HEK293T (cell line): ENCODE measurements around the gene IPO9.
"Not testable (repeated sequence)": the region's sequence is repeated elsewhere in the genome, so short reads cannot be mapped to it uniquely, and the experiment has no call there.

ENCODE experiments used
- CTCF ChIA-PET: fragments of 350-600 bp; formaldehyde crosslinking; extraction: SDS; loops from one replicate; lab custom pipeline; 2021; ENCODE audit warnings: antibody characterized with exemption, inconsistent platforms; lab: Yijun Ruan, JAX
- POLR2A ChIA-PET: fragments of 350-600 bp; formaldehyde crosslinking; extraction: SDS; loops from one replicate; lab custom pipeline; 2020; ENCODE audit warnings: antibody characterized with exemption, inconsistent platforms; lab: Yijun Ruan, JAX
- DNase-seq: peaks from one replicate; pipeline ENCODE4 v3.0.0; 2012; ENCODE audit warnings: mixed read lengths; ENCODE audit errors: extremely low spot score
- ARNT ChIP-seq: fragments of 450-650 bp; IDR thresholded peaks from 2 replicates; pipeline ENCODE4 v1.6.1; 2017; ENCODE audit warnings: mild to moderate bottlenecking
- BHLHE40 ChIP-seq: fragments of 450-650 bp; IDR thresholded peaks from 2 replicates; pipeline ENCODE4 v1.6.1; 2016; ENCODE audit warnings: mild to moderate bottlenecking, moderate library complexity, borderline replicate concordance
- CTBP1 ChIP-seq: fragments of 450-650 bp; IDR thresholded peaks from 2 replicates; pipeline ENCODE4 v1.6.1; 2016; ENCODE audit warnings: borderline replicate concordance
- ELF4 ChIP-seq: fragments of 450-650 bp; IDR thresholded peaks from 2 replicates; pipeline ENCODE4 v1.6.1; 2017; ENCODE audit warnings: antibody characterized with exemption
- FOXA1 ChIP-seq: fragments of 450-650 bp; IDR thresholded peaks from 2 replicates; pipeline ENCODE4 v1.6.1; 2016; ENCODE audit warnings: mild to moderate bottlenecking
- FOXK2 ChIP-seq: fragments of 450-650 bp; IDR thresholded peaks from 2 replicates; pipeline ENCODE4 v1.6.1; 2016; ENCODE audit warnings: mild to moderate bottlenecking
- FOXM1 ChIP-seq: fragments of 450-650 bp; IDR thresholded peaks from 2 replicates; pipeline ENCODE4 v1.6.1; 2017; ENCODE audit warnings: mild to moderate bottlenecking, borderline replicate concordance
- HDGF ChIP-seq: fragments of 450-650 bp; IDR thresholded peaks from 2 replicates; pipeline ENCODE4 v1.6.1; 2017; ENCODE audit warnings: antibody characterized with exemption, borderline replicate concordance
- L3MBTL2 ChIP-seq: fragments of 450-650 bp; conservative IDR thresholded peaks from 2 replicates; pipeline ENCODE4 v1.6.1; 2016; ENCODE audit warnings: mild to moderate bottlenecking
- LEF1 ChIP-seq: fragments of 450-650 bp; IDR thresholded peaks from 2 replicates; pipeline ENCODE4 v1.6.1; 2017; ENCODE audit warnings: mild to moderate bottlenecking, borderline replicate concordance
- NFRKB ChIP-seq: fragments of 450-650 bp; IDR thresholded peaks from 2 replicates; pipeline ENCODE4 v1.6.1; 2016; ENCODE audit warnings: mild to moderate bottlenecking, moderate library complexity
- PKNOX1 ChIP-seq: fragments of 450-650 bp; IDR thresholded peaks from 2 replicates; pipeline ENCODE4 v1.6.1; 2016
- SP1 ChIP-seq: fragments of 450-650 bp; IDR thresholded peaks from 2 replicates; pipeline ENCODE4 v1.6.1; 2017
- SUZ12 ChIP-seq: fragments of 450-650 bp; IDR thresholded peaks from 2 replicates; pipeline ENCODE4 v1.6.1; 2016; ENCODE audit warnings: mild to moderate bottlenecking
- TARDBP ChIP-seq: fragments of 450-650 bp; IDR thresholded peaks from 2 replicates; pipeline ENCODE4 v1.6.1; 2016
- ZNF384 ChIP-seq: fragments of 450-650 bp; IDR thresholded peaks from 2 replicates; pipeline ENCODE4 v1.6.1; 2016

Gene IPO9

GRCh38 chr1:201898240-201898894 lies 69.4 kb downstream of the IPO9 start:
- TF ChIP-seq CTBP1 (no peak), LEF1 (no peak), ZNF384 (no peak), FOXM1 (no peak), SP1 (no peak), ELF4 (no peak), ARNT (no peak), HDGF (no peak)
- DNase-seq: no peak
- POLR2A ChIA-PET: no interaction called here
- CTCF ChIA-PET: interaction anchor here (0.8 kb wide), 1 partner anchor 14 kb away, joined by 4 read pairs; no protein-coding TSS in a partner anchor

GRCh38 chr1:201898992-201899391 lies 70.0 kb downstream of the IPO9 start:
- POLR2A ChIA-PET: no interaction called here
- TF ChIP-seq SP1 (no peak), BHLHE40 (no peak), L3MBTL2 (no peak), ELF4 (no peak), ZNF384 (no peak), SUZ12 (no peak), TARDBP (no peak), PKNOX1 (no peak), FOXA1 (no peak), CTBP1 (no peak)
- CTCF ChIA-PET: no interaction called here
- no peak for DNase-seq

- ChIA-PET POLR2A (no interaction called here), CTCF (no interaction called here)
- TF ChIP-seq NFRKB (no peak), PKNOX1 (no peak), FOXM1 (no peak), SUZ12 (no peak), BHLHE40 (no peak), ZNF384 (no peak), LEF1 (no peak), FOXA1 (no peak), FOXK2 (no peak)
- no peak for DNase-seq
These were observed 70.9 kb downstream of the IPO9 start for GRCh38 chr1:201899683-201900429.

- no peak for DNase-seq
- POLR2A ChIA-PET: no interaction called here
- CTCF ChIA-PET: no interaction called here
These were observed 71.5 kb downstream of the IPO9 start for GRCh38 chr1:201900476-201900875.

GRCh38 chr1:201901036-201901435 lies 72.1 kb downstream of the IPO9 start:
- DNase-seq, POLR2A ChIA-PET, CTCF ChIA-PET: not testable (repeated sequence)

More at GRCh38 chr1:201900476-201900875, 71.5 kb downstream of the IPO9 start:
- TF ChIP-seq SP1 (no peak), CTBP1 (no peak), FOXK2 (no peak), NFRKB (no peak), L3MBTL2 (no peak), ZNF384 (no peak), SUZ12 (no peak), HDGF (no peak), BHLHE40 (no peak), ARNT (no peak), FOXM1 (no peak), TARDBP (no peak), LEF1 (no peak), ELF4 (no peak), PKNOX1 (no peak)

- TF ChIP-seq PKNOX1 (no peak), ARNT (no peak), FOXM1 (no peak), SP1 (no peak), SUZ12 (no peak), CTBP1 (no peak), NFRKB (no peak), ELF4 (no peak)
- ChIA-PET POLR2A (no interaction called here), CTCF (no interaction called here)
- no peak for DNase-seq
These were observed 73.2 kb downstream of the IPO9 start for GRCh38 chr1:201902198-201902597.
